Erythroblast (primary cell): ENCODE results near the gene NDUFB2.

ENCODE experiments used
- GATA1 ChIP-seq: IDR thresholded peaks from 2 replicates; pipeline ENCODE4 v1.6.1; 2011; ENCODE audit warnings: low read depth, mild to moderate bottlenecking, control low read depth, low read length, moderate library complexity
- POLR2A ChIP-seq: IDR thresholded peaks from 2 replicates; pipeline ENCODE4 v1.6.1; 2011; ENCODE audit warnings: mild to moderate bottlenecking, low read length

DNA sequence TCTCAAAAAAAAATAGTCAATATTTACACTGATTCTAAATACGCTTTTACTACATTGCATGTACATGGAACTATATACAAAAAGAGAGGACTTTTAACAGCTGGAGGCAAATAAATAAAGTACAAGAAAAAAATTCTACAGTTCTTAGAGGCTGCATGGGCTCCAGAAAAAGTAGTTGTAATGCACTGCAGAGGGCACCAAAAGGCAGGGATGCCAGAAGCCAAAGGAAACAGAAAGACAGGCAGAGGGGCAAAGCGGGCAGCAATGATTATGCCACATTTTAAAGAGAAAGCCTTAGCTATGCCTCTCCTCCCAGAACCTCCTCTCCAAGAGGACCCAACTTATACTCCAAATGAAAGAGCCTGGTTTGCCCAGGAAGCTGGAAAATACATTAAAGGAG, 35.4 kb upstream of the NDUFB2 start:
- TF ChIP-seq POLR2A (no peak), GATA1 (no peak)
